ENCODE data around the gene PLAAT4.
A peak's percentile ranks its signal among the peaks of the same experiment; 100 is the strongest.
"Not testable (repeated sequence)": the region's sequence is repeated elsewhere in the genome, so short reads cannot be mapped to it uniquely, and the experiment has no call there.

Gene PLAAT4

GRCh38 chr11:63547061-63547460 lies 10.5 kb downstream of the PLAAT4 start:
- no peak for DNase-seq

- DNase-seq, result no peak
Measured at GRCh38 chr11:63548178-63548577, 11.6 kb downstream of the PLAAT4 start.

- no peak for DNase-seq
Measured at GRCh38 chr11:63549411-63549810, 12.8 kb downstream of the PLAAT4 start.

DNA sequence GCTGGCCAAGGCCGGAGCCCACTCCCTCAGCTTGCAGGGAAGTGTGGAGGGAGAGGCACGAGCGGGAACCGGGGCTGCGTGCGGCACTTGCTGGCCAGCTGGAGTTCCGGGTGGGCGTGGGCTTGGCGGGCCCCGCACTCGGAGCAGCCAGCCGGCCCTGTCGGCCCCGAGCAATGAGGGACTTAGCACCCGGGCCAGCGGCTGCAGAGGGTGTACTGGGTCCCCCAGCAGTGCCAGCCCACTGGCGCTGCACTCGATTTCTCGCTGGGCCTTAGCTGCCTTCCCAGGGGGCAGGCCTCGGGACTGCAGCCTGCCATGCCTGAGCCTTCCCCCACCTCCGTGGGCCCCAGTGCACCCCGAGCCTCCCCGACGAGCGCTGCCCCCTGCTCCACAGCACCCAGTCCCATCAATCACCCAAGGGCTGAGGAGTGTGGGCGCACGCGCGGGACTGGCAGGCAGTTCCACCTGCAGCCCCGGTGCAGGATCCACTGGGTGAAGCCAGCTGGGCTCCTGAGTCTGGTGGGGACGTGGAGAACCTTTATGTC lies 13.6 kb downstream of the PLAAT4 start:
- not testable (repeated sequence) for DNase-seq

DNA sequence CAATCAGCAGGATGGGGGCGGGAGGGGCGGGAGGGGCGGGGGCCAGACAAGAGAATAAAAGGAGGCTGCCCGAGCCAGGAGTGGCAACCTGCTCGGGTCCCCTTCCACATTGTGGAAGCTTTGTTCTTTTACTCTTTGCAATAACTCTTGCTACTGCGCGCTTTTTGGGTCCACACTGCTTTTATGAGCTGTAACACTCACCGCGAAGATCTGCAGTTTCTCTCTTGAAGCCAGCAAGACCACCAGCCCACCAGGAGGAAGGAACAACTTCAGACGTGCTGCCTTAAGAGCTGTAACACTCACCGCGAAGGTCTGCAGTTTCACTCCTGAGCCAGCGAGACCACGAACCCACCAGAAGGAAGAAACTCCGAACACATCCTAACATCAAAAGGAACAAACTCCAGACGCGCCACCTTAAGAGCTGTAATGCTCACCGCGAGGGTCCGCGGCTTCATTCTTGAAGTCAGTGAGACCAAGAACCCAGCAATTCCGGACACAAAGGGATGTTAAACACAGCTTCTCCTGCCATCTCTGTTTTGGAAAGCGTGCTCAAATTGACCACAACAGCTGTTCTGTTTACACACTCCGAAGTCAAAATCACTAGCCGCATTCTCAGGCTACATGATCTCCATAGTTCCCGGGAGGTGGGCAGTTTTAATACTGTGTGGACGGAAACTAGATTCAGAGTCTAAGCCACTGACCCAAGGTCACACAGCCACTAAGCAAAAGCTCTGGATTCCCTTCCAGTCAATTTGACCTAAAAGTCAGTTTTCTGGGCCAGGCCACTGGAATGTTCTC lies 14.7 kb downstream of the PLAAT4 start:
- DNase-seq, result peak; percentile 26

DNA sequence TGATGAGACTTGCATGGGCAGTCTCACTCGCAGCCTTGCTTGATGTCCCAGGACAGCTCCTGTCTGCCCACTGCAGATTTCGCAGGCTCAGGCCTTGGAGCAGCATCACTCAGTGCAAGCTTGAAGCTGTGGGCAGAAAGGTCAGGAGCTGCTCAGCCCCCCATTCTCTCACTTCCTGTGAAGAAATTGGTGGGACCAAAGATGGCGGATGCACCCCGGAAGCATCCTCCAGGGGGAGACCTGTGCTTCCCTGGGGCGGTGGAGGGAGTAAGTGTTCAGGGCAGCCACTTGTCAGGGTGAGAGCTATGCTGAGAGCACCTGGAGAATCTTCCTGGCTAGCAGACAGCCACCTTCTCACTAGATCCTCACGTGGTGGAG lies 15.3 kb downstream of the PLAAT4 start:
- DNase-seq, result peak; percentile 32

GRCh38 chr11:63552921-63553320 lies 16.3 kb downstream of the PLAAT4 start:
- no peak for DNase-seq

- DNase-seq, result peak; percentile 71
Measured at GRCh38 chr11:63553759-63554158, 17.2 kb downstream of the PLAAT4 start.

DNA sequence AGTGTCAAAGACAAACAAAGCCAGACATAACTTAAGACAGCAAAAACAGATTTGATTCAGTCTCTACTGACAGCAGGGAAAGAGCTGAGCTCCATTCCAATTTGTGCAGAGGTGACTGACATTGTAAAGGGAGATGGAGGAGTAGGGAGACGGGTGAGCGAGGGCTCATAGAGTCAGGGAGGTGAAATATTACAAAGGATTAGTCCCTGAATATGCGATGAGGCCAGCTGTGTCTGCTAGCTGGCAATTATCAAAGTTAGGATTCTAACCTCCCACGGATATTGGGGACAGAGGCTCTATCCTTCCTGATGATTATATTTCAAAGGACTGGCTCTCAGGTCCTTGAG lies 18.2 kb downstream of the PLAAT4 start:
- no peak for DNase-seq

GRCh38 chr11:63556404-63557013 lies 19.9 kb downstream of the PLAAT4 start:
- no peak for DNase-seq

DNA sequence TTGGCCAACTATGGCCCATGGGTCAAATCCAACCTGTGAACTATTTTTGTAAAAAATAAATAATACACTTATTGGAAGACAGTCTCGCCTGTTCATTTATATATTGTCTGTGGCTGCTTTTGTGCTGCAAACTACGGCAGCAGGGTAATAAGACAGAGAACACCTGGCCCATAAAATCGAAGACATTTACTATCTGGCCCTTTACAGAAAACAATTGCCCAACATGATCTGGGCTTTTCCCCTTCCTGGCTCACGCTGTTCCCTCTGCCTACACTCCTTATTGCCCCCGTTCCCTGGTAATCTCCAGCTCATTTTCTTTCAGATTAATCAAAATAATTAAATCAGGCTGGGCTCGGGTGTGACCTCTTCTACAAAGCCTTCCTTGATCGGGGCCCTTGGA lies 21.0 kb downstream of the PLAAT4 start:
- no peak for DNase-seq

GRCh38 chr11:63558459-63559157 lies 22.0 kb downstream of the PLAAT4 start:
- DNase-seq, result no peak

DNA sequence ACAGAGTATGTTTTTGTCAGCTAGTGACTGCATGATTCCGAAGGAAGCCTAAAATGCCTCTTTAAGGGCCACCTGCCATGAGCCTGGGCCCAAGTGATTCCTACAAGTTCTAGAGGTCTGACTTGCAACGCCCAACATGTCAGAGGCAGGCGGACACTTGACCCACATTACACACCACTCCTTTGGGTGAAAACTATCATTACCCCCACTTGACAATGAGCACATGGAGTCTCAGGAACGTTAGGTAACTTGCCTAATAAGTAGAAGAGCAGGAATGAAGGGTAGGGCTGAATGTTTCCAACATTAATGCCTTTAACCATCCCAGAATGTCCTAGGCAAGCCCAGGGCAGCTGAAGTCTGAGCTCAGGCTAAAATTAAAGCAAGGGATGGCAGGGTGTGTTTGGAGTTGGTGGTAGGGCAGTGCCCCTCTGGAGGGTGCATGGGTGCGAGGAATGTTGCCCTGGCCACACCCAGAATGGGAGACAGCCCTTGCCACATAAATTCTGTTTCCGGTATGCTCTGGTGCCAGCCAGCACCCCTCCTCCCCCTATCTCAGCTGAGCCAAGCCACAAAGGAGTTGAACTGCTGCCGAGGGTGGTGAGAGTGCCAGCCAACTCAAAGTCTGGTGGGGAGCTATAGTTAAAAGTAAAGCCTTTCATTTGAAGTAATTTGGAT lies 24.0 kb downstream of the PLAAT4 start:
- peak; percentile 44 for DNase-seq

DNA sequence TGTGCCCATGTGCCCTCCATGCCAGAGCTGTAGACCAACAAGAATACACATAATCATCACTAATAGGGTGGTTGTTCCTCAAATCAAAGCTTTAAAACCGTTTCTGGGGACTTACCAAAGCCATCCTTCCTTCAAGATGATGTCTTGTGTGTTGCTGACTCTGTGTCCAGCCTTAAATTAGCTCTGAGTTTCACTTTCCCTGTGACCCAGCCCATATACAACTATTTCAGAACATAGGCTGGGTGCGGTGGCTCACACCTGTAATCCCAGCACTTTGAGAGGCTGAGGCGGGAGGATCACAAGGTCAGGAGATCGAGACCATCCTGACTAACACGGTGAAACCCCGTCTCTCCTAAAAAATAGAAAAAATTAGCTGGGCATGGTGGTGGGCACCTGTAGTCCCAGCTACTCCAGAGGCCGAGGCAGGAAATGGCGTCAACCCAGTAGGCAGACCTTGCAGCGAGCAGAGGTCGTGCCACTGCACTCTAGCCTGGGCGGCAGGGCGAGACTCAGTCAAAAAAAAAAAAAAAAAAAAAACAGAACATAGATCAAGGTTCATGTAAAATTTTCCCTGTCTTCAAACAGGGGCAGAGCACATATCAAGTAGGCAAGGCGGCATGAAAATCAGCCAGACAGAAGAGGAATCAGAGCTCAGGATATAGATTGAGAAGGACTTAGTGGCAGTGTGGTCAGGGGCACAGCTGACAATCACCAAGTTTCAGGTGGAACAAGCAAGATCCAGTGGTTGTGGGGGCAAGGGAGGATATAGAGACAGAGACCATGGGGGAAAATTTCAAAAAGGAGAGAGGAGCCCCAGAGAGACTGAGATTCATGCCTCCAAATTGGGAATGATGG lies 26.8 kb downstream of the PLAAT4 start, which contains the start of gene PLAAT2:
TSS of gene PLAAT2 (minus strand) at position 179 of the 855 bp plus-strand sequence. CDS start at position 124, 55 bp downstream.
- no peak for DNase-seq

DNA sequence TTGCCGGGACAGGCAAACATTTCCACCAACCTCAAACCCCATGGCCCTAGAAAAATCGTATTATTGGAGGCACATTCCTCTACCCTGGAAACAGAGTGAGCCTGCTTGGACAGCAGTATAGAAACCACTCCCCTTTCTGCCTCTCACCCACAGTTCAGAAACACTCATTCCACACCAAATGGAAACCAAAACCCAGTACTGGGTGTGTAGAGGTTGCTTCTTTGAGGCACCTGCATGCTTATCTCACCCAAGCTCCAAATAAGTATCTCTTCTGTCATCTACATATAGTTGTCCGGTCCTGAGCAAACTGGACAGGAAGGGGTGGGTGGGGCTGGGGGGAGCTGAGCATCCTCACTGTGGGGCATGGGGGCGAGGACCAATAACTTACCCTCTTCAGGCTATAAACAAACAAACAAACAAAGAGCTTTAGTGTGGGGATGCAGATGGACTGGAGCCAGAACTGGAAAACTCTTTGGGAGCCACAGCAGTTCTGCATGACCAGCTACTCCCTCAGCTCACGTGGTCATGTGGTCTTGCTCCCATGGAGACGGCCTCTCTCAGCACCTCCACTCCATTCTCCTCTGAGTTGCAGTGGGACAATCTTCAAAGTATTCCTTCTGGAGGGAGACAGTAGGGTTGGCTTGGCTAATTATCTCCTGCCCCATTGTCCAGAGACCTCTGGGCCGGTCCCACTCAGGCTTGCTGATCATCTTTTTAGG lies 27.6 kb downstream of the PLAAT4 start:
- no peak for DNase-seq

- no peak for DNase-seq
Measured at GRCh38 chr11:63564784-63565350, 28.3 kb downstream of the PLAAT4 start.

DNA sequence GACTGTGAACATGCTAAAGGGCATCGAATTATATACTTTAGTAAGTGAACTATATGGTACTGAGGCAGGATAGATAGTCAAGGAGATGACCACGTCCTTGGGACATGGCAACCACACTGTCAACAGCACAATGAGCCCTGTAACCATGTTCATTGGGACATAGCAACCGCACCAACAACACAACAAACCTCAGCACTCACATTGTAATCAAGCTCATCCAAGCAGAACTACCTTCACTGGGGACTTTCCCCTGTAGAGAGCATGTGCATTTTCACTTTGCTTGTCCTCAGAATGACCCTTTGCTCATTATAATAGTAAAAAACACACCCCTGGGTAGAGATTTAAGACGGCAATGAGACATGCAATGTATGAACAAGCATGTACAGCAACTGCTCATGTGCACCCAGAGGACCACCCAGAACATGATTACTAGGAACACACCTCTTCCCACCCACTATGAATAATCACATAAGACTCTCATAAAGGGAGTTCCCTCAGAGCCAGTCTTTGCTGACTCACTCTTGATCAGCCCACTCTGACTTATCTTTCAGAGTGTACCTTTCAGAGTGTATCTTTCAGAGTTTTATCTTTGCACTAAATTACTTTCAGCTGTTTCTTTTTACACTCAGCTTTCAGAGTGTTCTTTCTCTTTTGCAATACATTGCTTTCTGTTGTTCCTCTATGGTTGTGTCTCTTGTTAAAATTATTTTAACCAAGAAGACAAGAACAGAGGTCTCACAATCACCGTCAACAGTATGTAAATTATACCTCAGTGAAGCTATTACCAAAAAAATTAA lies 30.6 kb downstream of the PLAAT4 start:
- peak; percentile 58 for DNase-seq

- DNase-seq, result no peak
Measured at GRCh38 chr11:63569570-63569969, 33.0 kb downstream of the PLAAT4 start.

- no peak for DNase-seq
Measured at GRCh38 chr11:63572026-63572688, 35.5 kb downstream of the PLAAT4 start.
